Endothelial cell of umbilical vein (primary cell): ENCODE data around the gene MEF2D. TPM values are rescaled to one million over a fixed set of nuclear protein-coding genes. Genes with fewer than 3 reads are reported as not detected.

Experiments
- BruUV-seq: library from RNA; stranded (reverse); fragments of 400-500 nt; replicated peaks from 2 replicates; lab custom pipeline; 2021; lab: Mats Ljungman, UMichigan
- CTCF ChIA-PET: fragments of 300-600, 350-600 bp; sonication (Branson Sonifier 250); formaldehyde crosslinking; loops from one replicate; lab custom pipeline; 2021; ENCODE audit warnings: antibody characterized with exemption, inconsistent platforms; lab: Charles Lee
- POLR2A ChIA-PET: fragments of 300-600, 350-600 bp; sonication (Branson Sonifier 250); formaldehyde crosslinking; loops from one replicate; lab custom pipeline; 2021; ENCODE audit warnings: antibody characterized with exemption, inconsistent platforms; lab: Charles Lee
- DNase-seq: peaks from one replicate; pipeline ENCODE4 v3.0.0-alpha.2; 2011; ENCODE audit warnings: low read depth, low spot score
- FAIRE-seq: peaks from 2 replicates; lab custom pipeline; 2011; peaks lifted over from hg19 to GRCh38; lab: Jason Lieb, UNC
- H2AFZ ChIP-seq: 2 replicates; pipeline ENCODE4 v1.6.0; 2012; ENCODE audit warnings: low read depth, low read length, control low read depth, inconsistent platforms
- H3K27ac ChIP-seq: 2 replicates; pipeline ENCODE4 v1.5.1; 2011; ENCODE audit warnings: low read depth, mild to moderate bottlenecking, control low read depth, low read length, moderate library complexity; ENCODE audit not compliant: insufficient read depth
- H3K27me3 ChIP-seq, 2 experiments: 2 replicates each; pipeline versions ENCODE4 v1.6.0 to v1.6.1; 2011; ENCODE audit warnings: low read length in 2 of 2, mixed read lengths in 1 of 2; ENCODE audit not compliant: control insufficient read depth in 2 of 2, insufficient read depth in 2 of 2
- H3K36me3 ChIP-seq, 2 experiments: 2 replicates in 1 of 2; 3 replicates in 1 of 2; pipeline ENCODE4 v1.5.1; 2011; ENCODE audit warnings: low read length in 2 of 2, mild to moderate bottlenecking in 1 of 2, moderate library complexity in 1 of 2; ENCODE audit not compliant: control insufficient read depth in 2 of 2, insufficient read depth in 2 of 2; ENCODE audit errors: extremely low read depth in 1 of 2
- H3K4me1 ChIP-seq: 3 replicates; pipeline ENCODE4 v1.5.1; 2011; ENCODE audit warnings: mild to moderate bottlenecking, low read length; ENCODE audit not compliant: control insufficient read depth, insufficient read depth; ENCODE audit errors: extremely low read depth
- H3K4me2 ChIP-seq: 2 replicates; pipeline ENCODE4 v1.6.1; 2011; ENCODE audit warnings: low read length, control low read depth, mixed read lengths; ENCODE audit not compliant: insufficient read depth
- H3K4me3 ChIP-seq, 3 experiments: fragments of 200-600 bp in 1 of 3; sonication (generic), shearing (Covaris generic) in 1 of 3; replicated peaks in 1 of 3; 2 replicates each; pipeline ENCODE4 v1.5.1; 2011 to 2016; ENCODE audit warnings: control low read depth in 3 of 3, low read length in 3 of 3, mild to moderate bottlenecking in 2 of 3, inconsistent platforms in 1 of 3, low read depth in 1 of 3, moderate library complexity in 1 of 3; ENCODE audit not compliant: insufficient read depth in 1 of 3
- H3K79me2 ChIP-seq: 2 replicates; pipeline ENCODE4 v1.6.0; 2012; ENCODE audit warnings: low read length, inconsistent platforms; ENCODE audit not compliant: control insufficient read depth, insufficient read depth
- H3K9ac ChIP-seq: replicated peaks from 2 replicates; pipeline ENCODE3; 2011; ENCODE audit warnings: low read length, control low read depth; ENCODE audit not compliant: insufficient read depth; ENCODE audit errors: extremely low read depth
- H3K9me1 ChIP-seq: replicated peaks from 3 replicates; pipeline ENCODE4 v1.6.0; 2011; ENCODE audit warnings: mild to moderate bottlenecking, low read length; ENCODE audit not compliant: control insufficient read depth, insufficient read depth; ENCODE audit errors: extremely low read depth
- H3K9me3 ChIP-seq: replicated peaks from 2 replicates; pipeline ENCODE4 v1.5.1; 2012; ENCODE audit warnings: low read length, inconsistent platforms; ENCODE audit not compliant: control insufficient read depth, insufficient read depth
- H4K20me1 ChIP-seq: replicated peaks from 2 replicates; pipeline ENCODE3; 2011; ENCODE audit warnings: mild to moderate bottlenecking, low read length; ENCODE audit not compliant: control insufficient read depth, insufficient read depth; ENCODE audit errors: extremely low read depth
- EZH2 ChIP-seq: IDR thresholded peaks from 2 replicates; pipeline ENCODE4 v1.6.1; 2012; ENCODE audit warnings: borderline replicate concordance, low read depth, mild to moderate bottlenecking, moderate library complexity, low read length, inconsistent platforms; ENCODE audit not compliant: severe bottlenecking
- FOS ChIP-seq: IDR thresholded peaks from 2 replicates; pipeline ENCODE4 v1.6.1; 2011; ENCODE audit warnings: mild to moderate bottlenecking, low read length, moderate library complexity, borderline replicate concordance; ENCODE audit not compliant: insufficient read depth
- GATA2 ChIP-seq: IDR thresholded peaks from 2 replicates; pipeline ENCODE4 v1.7.0; 2011; ENCODE audit warnings: low read depth, mild to moderate bottlenecking, moderate library complexity, mixed read lengths, low read length; ENCODE audit not compliant: insufficient read length, insufficient read depth
- JUN ChIP-seq: IDR thresholded peaks from 2 replicates; pipeline ENCODE4 v1.6.1; 2011; ENCODE audit warnings: borderline replicate concordance, low read depth; ENCODE audit not compliant: insufficient read length, insufficient read depth
- MYC ChIP-seq: IDR thresholded peaks from one replicate; pipeline ENCODE4 v1.6.1; 2011; ENCODE audit warnings: mild to moderate bottlenecking, low read depth, low read length
- POLR2A ChIP-seq: IDR thresholded peaks from 2 replicates; pipeline ENCODE4 v1.6.1; 2012; ENCODE audit warnings: low read depth, mild to moderate bottlenecking, control low read depth, low read length
- POLR2AphosphoS5 ChIP-seq: IDR thresholded peaks from 2 replicates; pipeline ENCODE4 v1.6.1; 2012; ENCODE audit warnings: low read depth, mild to moderate bottlenecking, control low read depth, low read length, moderate library complexity; ENCODE audit not compliant: insufficient read depth
- dilution Hi-C: fragments of 300-500 bp; cut with MboI; formaldehyde crosslinking; loops from one replicate; pipeline ENCODE4 v1.15.0; 2019; ENCODE audit warnings: low sequenced_read_pairs; ENCODE audit not compliant: extremely low pct_ligation_motif_present
- intact Hi-C: fragments of 100-400 bp; cut with micrococcal nuclease; formaldehyde crosslinking; loops from one replicate; pipeline ENCODE4 v1.10.0; 2022
- polyA plus RNA-seq, 4 experiments: library from polyadenylated mRNA; depleted of rRNA in 3 of 4; stranded (reverse) in 3 of 4; unstranded in 1 of 4; fragments of >200 nt; gene quantifications; 2 replicates each; pipeline versions ENCODE4 v1.2.1 to v1.2.3, GENCODE V29; 2011 to 2012; ENCODE audit warnings: missing spikeins in 1 of 4
- total RNA-seq: library from RNA; stranded (reverse); gene quantifications from 2 replicates; pipeline ENCODE4 v1.2.3, GENCODE V29; 2021
- TF ChIP-seq, protein P1 (sequence below): IDR thresholded peaks from 2 replicates; pipeline ENCODE4 v1.6.1; 2011; ENCODE audit not compliant: insufficient read depth, insufficient read length
- TF ChIP-seq, protein P2 (sequence below), 2 donors: IDR thresholded peaks; 1 replicate in 1 of 2; 2 replicates in 1 of 2; pipeline ENCODE4 v1.5.1; 2011; ENCODE audit warnings: low read length in 2 of 2, mild to moderate bottlenecking in 2 of 2, moderate library complexity in 2 of 2, control low read depth in 1 of 2, inconsistent platforms in 1 of 2, low read depth in 1 of 2; ENCODE audit not compliant: insufficient read depth in 1 of 2; ENCODE audit errors: extremely low read depth in 1 of 2

Gene MEF2D
- total and polyA plus RNA-seq, 2 donors (not counting 3 experiments of a cell fraction or from before 2014, with no cell fraction given) = 45.4 to 52.2 TPM

DNA sequence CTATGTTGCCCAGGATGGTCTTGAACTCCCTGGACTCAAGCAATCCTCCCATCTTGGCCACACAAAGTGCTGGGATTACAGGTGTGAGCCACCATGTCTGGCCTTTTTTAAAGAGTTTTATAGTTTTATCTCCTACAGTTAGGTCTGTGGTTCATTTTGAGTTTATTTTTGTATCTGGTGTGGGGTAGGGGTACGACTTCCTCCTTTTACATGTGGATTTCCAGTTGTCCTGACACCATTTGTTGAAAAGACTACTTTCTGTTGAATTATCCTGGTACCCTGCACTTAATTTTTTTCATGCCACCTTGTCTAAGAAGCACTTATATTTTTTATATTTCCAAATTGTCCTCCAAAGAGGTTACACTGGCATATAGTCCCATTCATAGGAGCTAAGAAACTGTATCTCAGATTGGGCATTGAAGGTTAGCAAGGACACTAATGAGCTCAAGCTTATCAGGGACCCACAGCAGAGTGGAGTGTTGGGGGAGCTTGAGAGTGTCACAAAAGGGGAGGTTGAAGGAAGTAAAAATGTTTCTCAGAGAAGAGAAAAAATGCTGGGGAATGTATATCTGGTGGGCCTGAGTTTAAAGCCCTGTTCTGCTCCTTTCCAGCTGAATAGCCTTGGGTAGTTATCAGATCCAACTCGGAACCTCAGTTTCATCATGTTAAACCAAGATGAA, 23.4 kb upstream of the MEF2D start:
- Histone ChIP-seq H3K9me3 (no peaks in the 10 kb centered on the region), H3K27ac (no peak overlapping the region), H3K27me3 (no peaks in the 10 kb centered on the region), H3K4me2 (no peak overlapping the region), H4K20me1 (no peaks in the 10 kb centered on the region), H2AFZ (no peak overlapping the region), H3K9me1 (no peaks in the 10 kb centered on the region), H3K36me3 (peaks cover 4 to 7% of the 10 kb centered on the region in 2 experiments), H3K4me3 (no peak overlapping the region), H3K9ac (no peak overlapping the region), H3K4me1 (no peaks in the 10 kb centered on the region), H3K79me2 (no peaks in the 10 kb centered on the region)
- POLR2A ChIA-PET = no interaction called here
- dilution Hi-C loops (no loop called here), intact Hi-C loops (no loop called here)
- no peak for DNase-seq
- TF ChIP-seq FOS (no peak), JUN (no peak), POLR2A (no peak), EZH2 (no peak), MYC (no peak), GATA2 (no peak), POLR2AphosphoS5 (no peak)
- TF ChIP-seq, protein P1, sequence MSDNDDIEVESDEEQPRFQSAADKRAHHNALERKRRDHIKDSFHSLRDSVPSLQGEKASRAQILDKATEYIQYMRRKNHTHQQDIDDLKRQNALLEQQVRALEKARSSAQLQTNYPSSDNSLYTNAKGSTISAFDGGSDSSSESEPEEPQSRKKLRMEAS = no peak
- TF ChIP-seq, protein P2, sequence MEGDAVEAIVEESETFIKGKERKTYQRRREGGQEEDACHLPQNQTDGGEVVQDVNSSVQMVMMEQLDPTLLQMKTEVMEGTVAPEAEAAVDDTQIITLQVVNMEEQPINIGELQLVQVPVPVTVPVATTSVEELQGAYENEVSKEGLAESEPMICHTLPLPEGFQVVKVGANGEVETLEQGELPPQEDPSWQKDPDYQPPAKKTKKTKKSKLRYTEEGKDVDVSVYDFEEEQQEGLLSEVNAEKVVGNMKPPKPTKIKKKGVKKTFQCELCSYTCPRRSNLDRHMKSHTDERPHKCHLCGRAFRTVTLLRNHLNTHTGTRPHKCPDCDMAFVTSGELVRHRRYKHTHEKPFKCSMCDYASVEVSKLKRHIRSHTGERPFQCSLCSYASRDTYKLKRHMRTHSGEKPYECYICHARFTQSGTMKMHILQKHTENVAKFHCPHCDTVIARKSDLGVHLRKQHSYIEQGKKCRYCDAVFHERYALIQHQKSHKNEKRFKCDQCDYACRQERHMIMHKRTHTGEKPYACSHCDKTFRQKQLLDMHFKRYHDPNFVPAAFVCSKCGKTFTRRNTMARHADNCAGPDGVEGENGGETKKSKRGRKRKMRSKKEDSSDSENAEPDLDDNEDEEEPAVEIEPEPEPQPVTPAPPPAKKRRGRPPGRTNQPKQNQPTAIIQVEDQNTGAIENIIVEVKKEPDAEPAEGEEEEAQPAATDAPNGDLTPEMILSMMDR (IDR thresholded peaks at IDR 0.05; ENCODE audit: extremely low read depth in 1 of 2, insufficient read depth in 1 of 2, low read depth in 1 of 2, low read length in 2 of 2) = no peak
- BruUV-seq = no TSS peak
- no peak for FAIRE-seq
- CTCF ChIA-PET = interaction anchor here (1.8 to 5.8 kb wide), 2 partner anchors 8 to 43 kb away, joined by 6 to 44 read pairs; no protein-coding TSS in a partner anchor
